Heart left ventricle (tissue), 16 donors: ENCODE measurements around the gene NFASC. TPM values are rescaled to one million over a fixed set of nuclear protein-coding genes. Genes with fewer than 3 reads are reported as not detected.

Experiments
- ATAC-seq, 4 donors: fragments of 200-7000 bp; cut with Tn5 transposase; one replicate each; pipeline ENCODE4 v1.9.1; 2020 to 2022; ENCODE audit warnings: moderate library complexity in 4 of 4, mild to moderate bottlenecking in 3 of 4, moderate number of reproducible peaks in 1 of 4
- DNase-seq, 5 donors: peaks; one replicate each; pipeline ENCODE4 v3.0.0-alpha.2; 2020
- H3K27ac ChIP-seq, 12 donors: fragments of 200-600 bp; sonication (generic) in 4 of 12; one replicate each; pipeline versions ENCODE4 v1.5.0 to v1.8.0; 2016 to 2022; ENCODE audit warnings: mild to moderate bottlenecking in 2 of 12
- H3K27me3 ChIP-seq, 9 donors: fragments of 200-600 bp; sonication (generic) in 2 of 9; one replicate each; pipeline versions ENCODE4 v1.5.1 to v1.8.0; 2016 to 2022; ENCODE audit warnings: mild to moderate bottlenecking in 3 of 9
- H3K36me3 ChIP-seq, 9 donors: fragments of 200-600 bp; sonication (generic) in 2 of 9; one replicate each; pipeline versions ENCODE4 v1.5.0 to v1.8.0; 2018 to 2022; ENCODE audit warnings: mild to moderate bottlenecking in 2 of 9
- H3K4me1 ChIP-seq, 12 donors: fragments of 200-600 bp; sonication (generic) in 4 of 12; one replicate each; pipeline versions ENCODE4 v1.5.0 to v1.8.0; 2016 to 2022; ENCODE audit warnings: mild to moderate bottlenecking in 3 of 12
- H3K4me3 ChIP-seq, 12 donors: fragments of 200-600 bp; sonication (generic) in 4 of 12; one replicate each; pipeline versions ENCODE4 v1.5.0 to v1.8.0; 2017 to 2022; ENCODE audit warnings: mild to moderate bottlenecking in 9 of 12, moderate library complexity in 4 of 12
- H3K9me3 ChIP-seq, 12 donors: fragments of 200-600 bp; sonication (generic) in 4 of 12; one replicate each; pipeline versions ENCODE4 v1.5.0 to v1.8.0; 2016 to 2022; ENCODE audit warnings: mild to moderate bottlenecking in 1 of 12
- POLR2A ChIP-seq, 2 donors: fragments of 450-650 bp; IDR thresholded peaks; one replicate each; pipeline ENCODE4 v1.6.1; 2017; ENCODE audit warnings: antibody characterized with exemption in 2 of 2, mild to moderate bottlenecking in 2 of 2, moderate library complexity in 2 of 2
- WGBS, 4 donors: extraction: QIAGEN DNeasy Blood & Tissue Kit in 2 of 4; methylation state at CpG; one replicate each; pipeline versions ENCODE4 v1.1.5 to v1.1.7; 2013 to 2018; 5-methylcytosine and 5-hydroxymethylcytosine counted together
- intact Hi-C, 10 donors: fragments of 100-400 bp; cut with DNase I; formaldehyde crosslinking; loops; one replicate each; pipeline versions ENCODE4 v1.11.1 to v1.14.2; 2022
- polyA plus RNA-seq, 2 donors: library from polyadenylated mRNA; stranded (reverse); fragments of 200-250 nt; gene quantifications; one replicate each; pipeline ENCODE4 v1.2.3, GENCODE V29; 2013
- total RNA-seq, 9 donors: library from RNA; depleted of rRNA in 2 of 9; stranded (reverse); fragments of >200 nt in 2 of 9; fragmentation: NEBNext Ultra II Directional in 3 of 9; extraction: Animal tissue kit (Norgen Biotek cat#: 25700) in 3 of 9; gene quantifications; one replicate each; pipeline versions ENCODE4 v1.1.0 to v1.2.4, GENCODE V29; 2016 to 2023
- TF ChIP-seq, protein P1 (sequence below), 12 donors: fragments of 200-600 bp; sonication (generic) in 4 of 12; IDR thresholded peaks; one replicate each; pipeline versions ENCODE4 v1.5.0 to v1.8.0; 2018 to 2022; ENCODE audit warnings: antibody characterized with exemption in 12 of 12, mild to moderate bottlenecking in 5 of 12
- donor health status: ischemic (EF 13 %, LVEDD 7.1; RV severe dilation, severe dysfunction).
- donor health status: healthy with polysubstance abuse.
- donor health status: DM: no; HTN: yes; CAD: no.
- donor health status: DM: no; HTN: no; CAD: no.
- donor health status: ischemic (EF 25% LVEDD 6.9; RV normal size, moderate dysfunction).
- donor health status: ischemic (EF 25% LVEDD 5.7; RV mildly dilated, moderate dysfunction).
- donor health status: healthy.
- donor health status: DM: yes; HTN: yes; CAD: no.
- donor health status: ischemic (EF 35%, LVEDD 5.7; RV mildly dilated, moderate dysfunction).
- donor health status: nonischemic (EF 11% LVEDD 7.7; RV severe dilation, severe dysfunction).
- donor health status: DM: yes; HTN: yes; CAD: no.
- donor health status: PGD.
- donor health status: ischemic (EF 29% LVEDD 5.4; RV normal size, mild dysfunction).
- donor health status: nonischemic (EF 23%, LVEDD 6.1; RV moderate dilation, normal function).

Gene NFASC
- total and polyA plus RNA-seq, 11 donors: 2.5 to 14.6 (median 10.3) TPM

DNA sequence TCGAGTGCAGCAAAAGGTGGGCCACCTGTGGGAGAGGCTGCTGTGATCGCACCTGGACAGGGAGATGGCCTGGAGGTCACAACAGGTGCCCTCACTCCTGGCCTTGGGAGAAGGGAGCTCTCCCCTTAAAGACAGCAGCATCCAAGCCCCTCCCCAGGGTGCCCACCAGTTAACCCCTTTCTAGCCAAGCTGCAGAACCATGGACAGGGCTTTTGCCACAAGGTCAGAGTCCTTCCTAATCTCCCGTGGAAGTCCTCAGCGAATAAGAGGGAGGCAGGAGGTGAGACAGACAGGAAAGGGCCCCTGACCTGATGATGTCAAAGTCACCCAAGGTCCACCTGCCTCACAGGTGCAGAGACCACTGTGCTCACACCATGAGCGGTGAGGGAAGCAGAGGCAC, 174.1 kb downstream of the NFASC start:
- Histone ChIP-seq H3K27ac (no peak overlapping the region), H3K9me3 (no peaks in the 10 kb centered on the region), H3K36me3 (no peaks in the 10 kb centered on the region), H3K27me3 (peaks cover 5 to 69% (median 46%) of the 10 kb centered on the region in 9 donors), H3K4me3 (no peak overlapping the region), H3K4me1 (peaks cover 0 to 10% (median 0%) of the 10 kb centered on the region in 12 donors)
- intact Hi-C loops: no loop called here
- TF ChIP-seq, protein P1, sequence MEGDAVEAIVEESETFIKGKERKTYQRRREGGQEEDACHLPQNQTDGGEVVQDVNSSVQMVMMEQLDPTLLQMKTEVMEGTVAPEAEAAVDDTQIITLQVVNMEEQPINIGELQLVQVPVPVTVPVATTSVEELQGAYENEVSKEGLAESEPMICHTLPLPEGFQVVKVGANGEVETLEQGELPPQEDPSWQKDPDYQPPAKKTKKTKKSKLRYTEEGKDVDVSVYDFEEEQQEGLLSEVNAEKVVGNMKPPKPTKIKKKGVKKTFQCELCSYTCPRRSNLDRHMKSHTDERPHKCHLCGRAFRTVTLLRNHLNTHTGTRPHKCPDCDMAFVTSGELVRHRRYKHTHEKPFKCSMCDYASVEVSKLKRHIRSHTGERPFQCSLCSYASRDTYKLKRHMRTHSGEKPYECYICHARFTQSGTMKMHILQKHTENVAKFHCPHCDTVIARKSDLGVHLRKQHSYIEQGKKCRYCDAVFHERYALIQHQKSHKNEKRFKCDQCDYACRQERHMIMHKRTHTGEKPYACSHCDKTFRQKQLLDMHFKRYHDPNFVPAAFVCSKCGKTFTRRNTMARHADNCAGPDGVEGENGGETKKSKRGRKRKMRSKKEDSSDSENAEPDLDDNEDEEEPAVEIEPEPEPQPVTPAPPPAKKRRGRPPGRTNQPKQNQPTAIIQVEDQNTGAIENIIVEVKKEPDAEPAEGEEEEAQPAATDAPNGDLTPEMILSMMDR (IDR thresholded peaks at IDR 0.05): no peak
- no peak for DNase-seq
- no peak for ATAC-seq
- WGBS, 4 donors: 19 to 37% (median 27%) methylated on average over 2 to 5 of the region's 5 CpGs

DNA sequence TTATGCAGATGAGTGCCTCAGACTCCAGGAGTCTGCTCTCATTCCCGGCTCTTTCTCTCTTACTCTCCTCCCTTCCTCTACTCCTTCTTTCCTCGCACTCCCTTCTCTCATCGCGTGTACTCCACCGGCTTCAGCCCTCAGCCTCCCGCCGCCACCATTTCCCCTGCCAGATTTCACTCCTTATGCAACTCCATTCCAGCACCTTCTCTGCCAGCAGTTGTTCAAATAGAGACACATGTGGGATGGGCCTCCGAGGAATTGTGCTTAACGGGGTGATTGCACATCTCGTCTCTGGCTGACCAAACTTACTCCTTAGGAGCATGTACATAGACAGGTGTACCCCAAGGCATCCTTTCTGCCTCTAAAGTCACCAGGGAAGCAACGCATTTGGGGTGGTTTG, 174.5 kb downstream of the NFASC start:
- no peaks in the 10 kb centered on the region for H3K36me3 ChIP-seq
- ATAC-seq: no peak
- peaks cover 5 to 69% (median 46%) of the 10 kb centered on the region in 9 donors for H3K27me3 ChIP-seq
- no peak overlapping the region for H3K27ac ChIP-seq
- H3K9me3 ChIP-seq: no peaks in the 10 kb centered on the region
- H3K4me1 ChIP-seq: peaks cover 0 to 10% (median 0%) of the 10 kb centered on the region in 12 donors
- intact Hi-C loops: no loop called here
- no peak overlapping the region for H3K4me3 ChIP-seq
- TF ChIP-seq POLR2A (IDR thresholded peaks at IDR 0.05): no peak
- TF ChIP-seq, protein P1 (IDR thresholded peaks at IDR 0.05): no peak
- 33 to 40% (median 34%) methylated on average over 11 of the region's 11 CpGs for WGBS, 4 donors
- DNase-seq: no peak

DNA sequence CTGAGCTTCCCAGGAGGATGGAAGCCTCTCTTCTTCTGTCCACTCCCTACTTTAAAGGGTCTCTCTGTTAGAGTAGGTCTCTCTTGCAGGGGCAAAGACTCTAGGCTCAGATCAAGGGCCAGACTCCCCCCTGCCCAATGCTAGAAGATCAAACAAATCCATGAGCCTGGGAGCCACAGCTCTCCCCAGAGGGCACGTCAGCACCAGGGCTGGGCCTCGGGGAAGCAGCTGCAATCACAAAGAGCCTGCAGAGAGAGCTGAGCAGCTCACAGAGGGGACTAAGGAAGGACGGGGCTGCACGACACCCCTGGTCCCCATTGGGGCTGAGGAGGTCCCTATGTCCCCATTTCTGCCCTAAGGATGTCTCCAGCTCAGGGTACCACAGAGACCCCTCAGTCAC, 176.2 kb downstream of the NFASC start:
- H3K27ac ChIP-seq: no peak overlapping the region
- H3K4me1 ChIP-seq: peaks cover 0 to 10% (median 0%) of the 10 kb centered on the region in 12 donors
- no peak for DNase-seq
- H3K4me3 ChIP-seq: no peak overlapping the region
- 17 to 67% (median 41%) methylated on average over 2 to 4 of the region's 4 CpGs for WGBS, 4 donors
- no peaks in the 10 kb centered on the region for H3K9me3 ChIP-seq
- no peak for TF ChIP-seq POLR2A (IDR thresholded peaks at IDR 0.05)
- TF ChIP-seq, protein P1 (IDR thresholded peaks at IDR 0.05): no peak
- intact Hi-C loops: no loop called here
- no peak for ATAC-seq
- H3K27me3 ChIP-seq: peaks cover 5 to 60% (median 43%) of the 10 kb centered on the region in 9 donors
- no peaks in the 10 kb centered on the region for H3K36me3 ChIP-seq

DNA sequence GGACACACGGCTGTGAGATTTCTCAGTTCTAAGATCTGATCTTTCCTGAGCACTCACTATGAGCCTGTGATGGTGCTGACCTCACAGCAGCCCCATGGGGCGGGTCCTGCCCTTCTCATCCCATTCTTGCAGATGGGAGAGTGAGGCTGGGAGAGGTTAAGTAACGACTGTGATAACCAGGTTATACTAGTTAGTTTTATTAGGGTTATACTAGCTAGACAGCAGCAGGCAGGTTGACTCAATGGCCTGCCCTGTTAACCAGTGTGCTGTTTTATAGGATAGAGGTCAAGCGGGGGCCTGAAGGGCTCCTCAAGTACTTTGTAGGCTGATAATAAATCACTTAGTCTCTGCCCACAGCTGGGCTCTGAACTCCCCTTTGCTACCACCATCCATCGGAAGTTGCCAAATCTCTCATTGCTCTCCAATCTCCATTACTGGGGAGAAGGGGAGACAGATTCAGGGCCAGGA, 177.1 kb downstream of the NFASC start:
- H3K27me3 ChIP-seq: peaks cover 3 to 53% (median 43%) of the 10 kb centered on the region in 9 donors
- 69 to 80% (median 76%) methylated on average over 5 of the region's 5 CpGs for WGBS, 4 donors
- H3K9me3 ChIP-seq: no peaks in the 10 kb centered on the region
- no peak for DNase-seq
- TF ChIP-seq POLR2A (IDR thresholded peaks at IDR 0.05): no peak
- TF ChIP-seq, protein P1 (IDR thresholded peaks at IDR 0.05): no peak
- intact Hi-C loops: no loop called here
- no peaks in the 10 kb centered on the region for H3K36me3 ChIP-seq
- H3K27ac ChIP-seq: no peak overlapping the region
- no peak overlapping the region for H3K4me3 ChIP-seq
- no peak for ATAC-seq
- H3K4me1 ChIP-seq: peaks cover 0 to 8% (median 0%) of the 10 kb centered on the region in 12 donors
